ENCODE measurements around the gene NKX3-2.

DNA sequence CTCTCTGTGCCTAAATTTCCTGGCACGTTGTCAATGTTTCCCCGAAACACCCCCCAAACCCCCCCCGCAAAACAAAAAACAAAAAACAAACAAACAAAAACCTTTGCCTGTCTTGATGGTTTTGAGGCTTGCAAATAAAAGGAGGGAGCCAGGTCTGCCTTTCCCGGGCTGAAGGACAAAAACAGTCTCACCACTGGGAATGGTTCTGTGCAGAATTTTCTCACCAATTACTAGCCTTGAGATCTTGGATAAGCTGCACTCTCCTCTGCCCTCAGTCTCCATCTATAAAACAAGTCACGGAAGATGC, 15.5 kb downstream of the NKX3-2 start:
- TF ChIP-seq, protein P1, sequence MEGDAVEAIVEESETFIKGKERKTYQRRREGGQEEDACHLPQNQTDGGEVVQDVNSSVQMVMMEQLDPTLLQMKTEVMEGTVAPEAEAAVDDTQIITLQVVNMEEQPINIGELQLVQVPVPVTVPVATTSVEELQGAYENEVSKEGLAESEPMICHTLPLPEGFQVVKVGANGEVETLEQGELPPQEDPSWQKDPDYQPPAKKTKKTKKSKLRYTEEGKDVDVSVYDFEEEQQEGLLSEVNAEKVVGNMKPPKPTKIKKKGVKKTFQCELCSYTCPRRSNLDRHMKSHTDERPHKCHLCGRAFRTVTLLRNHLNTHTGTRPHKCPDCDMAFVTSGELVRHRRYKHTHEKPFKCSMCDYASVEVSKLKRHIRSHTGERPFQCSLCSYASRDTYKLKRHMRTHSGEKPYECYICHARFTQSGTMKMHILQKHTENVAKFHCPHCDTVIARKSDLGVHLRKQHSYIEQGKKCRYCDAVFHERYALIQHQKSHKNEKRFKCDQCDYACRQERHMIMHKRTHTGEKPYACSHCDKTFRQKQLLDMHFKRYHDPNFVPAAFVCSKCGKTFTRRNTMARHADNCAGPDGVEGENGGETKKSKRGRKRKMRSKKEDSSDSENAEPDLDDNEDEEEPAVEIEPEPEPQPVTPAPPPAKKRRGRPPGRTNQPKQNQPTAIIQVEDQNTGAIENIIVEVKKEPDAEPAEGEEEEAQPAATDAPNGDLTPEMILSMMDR (IDR thresholded peaks at IDR 0.05; ENCODE audit: low read length), result no peak
- TF ChIP-seq EZH2 (optimal IDR thresholded peaks at IDR 0.05; ENCODE audit: low read depth, low read length) (no peak), EZH2phosphoT487 (IDR thresholded peaks at IDR 0.05; ENCODE audit: low read length) (no peak)

Data from MM.1S (cell line).